ENCODE measurements around the gene OR7A10. TPM values are rescaled to one million over a fixed set of nuclear protein-coding genes. Genes with fewer than 3 reads are reported as not detected.

Gene OR7A10
- not detected in 5 replicates for total RNA-seq (2022; extraction: Qiagen RNA extraction; ENCODE audit: low read depth)

GRCh38 chr19:14848822-14849221, at the start of gene OR7A10:
TSS of gene OR7A10 (minus strand) at chr19:14848922. CDS start at chr19:14841877, 7,045 bp downstream.

DNA sequence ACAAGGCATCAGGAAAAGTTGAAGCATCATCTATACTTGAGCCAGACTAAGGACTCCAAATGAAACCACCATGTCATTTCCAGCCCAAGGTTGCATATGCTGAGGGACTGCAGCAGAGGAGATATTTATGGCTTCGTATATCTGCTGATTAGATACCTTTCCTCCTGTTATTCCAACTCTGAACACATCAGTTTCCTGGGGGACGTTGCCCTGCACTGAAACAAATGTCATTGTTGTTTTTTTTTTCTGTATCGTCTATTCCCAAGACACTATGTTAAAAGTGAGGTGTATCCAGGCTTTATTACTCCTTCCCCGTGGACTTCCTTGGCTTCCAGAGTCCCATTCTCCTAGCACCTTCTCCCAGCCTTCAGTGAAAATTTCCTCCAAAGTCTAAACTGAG, 37.3 kb upstream of the OR7A10 start, which contains the start of gene OR7A17:
TSS of gene OR7A17 (minus strand) at position 101 of the 400 bp plus-strand sequence. CDS start 4,777 bp downstream, outside the sequence.

DNA sequence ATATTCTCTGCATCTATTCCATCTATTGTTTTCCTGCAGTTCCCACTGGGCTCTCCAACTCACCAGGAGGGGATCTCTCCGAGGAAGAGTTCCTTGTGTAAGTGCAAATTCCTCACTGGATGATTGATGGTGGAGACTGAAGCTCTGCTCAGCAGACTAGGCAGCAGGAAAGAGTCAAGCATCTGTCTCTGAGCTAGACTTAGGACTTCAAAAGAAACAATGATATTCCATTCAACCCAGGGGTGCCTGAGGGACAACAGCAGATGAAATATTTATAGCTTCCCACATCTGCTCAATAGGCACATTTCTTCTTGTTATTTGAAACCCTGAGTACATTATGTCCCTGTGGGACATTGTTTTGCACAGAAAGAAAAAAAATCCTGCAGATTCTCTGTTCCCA, 13.7 kb downstream of the OR7A10 start, which contains the start of the genes OR7A5 and OR7C1:
TSS of gene OR7A5 (minus strand) at position 175 of the 400 bp plus-strand sequence. CDS start 6,944 bp downstream, outside the sequence.
TSS of gene OR7C1 (minus strand) at position 175 of the 400 bp plus-strand sequence. CDS start 35,049 bp downstream, outside the sequence.

Other genes starting within 250 kb of the OR7A10 start
- not detected in 5 replicates for gene ADGRE3, start 174.1 kb downstream of the OR7A10 start, total RNA-seq (2022; extraction: Qiagen RNA extraction; ENCODE audit: low read depth)
- 2.0 to 3.7 TPM (median 3.2 TPM) in 5 replicates for gene ZNF333, start 158.9 kb downstream of the OR7A10 start, total RNA-seq (2022; extraction: Qiagen RNA extraction; ENCODE audit: low read depth)
- gene ADGRE2, start 70.4 kb downstream of the OR7A10 start, total RNA-seq (2022; extraction: Qiagen RNA extraction; ENCODE audit: low read depth) = 0.42 to 0.76 TPM (median 0.59 TPM) in 5 replicates
- not detected in 5 replicates for gene OR7A5, start 13.7 kb downstream of the OR7A10 start, total RNA-seq (2022; extraction: Qiagen RNA extraction; ENCODE audit: low read depth)
- not detected in 5 replicates for gene OR7C1, start 13.7 kb downstream of the OR7A10 start, total RNA-seq (2022; extraction: Qiagen RNA extraction; ENCODE audit: low read depth)
- not detected in 5 replicates for gene OR7A17, start 37.2 kb upstream of the OR7A10 start, total RNA-seq (2022; extraction: Qiagen RNA extraction; ENCODE audit: low read depth)
- not detected in 5 replicates for gene OR7C2, start 92.6 kb upstream of the OR7A10 start, total RNA-seq (2022; extraction: Qiagen RNA extraction; ENCODE audit: low read depth)
- gene SLC1A6, start 130.9 kb upstream of the OR7A10 start, total RNA-seq (2022; extraction: Qiagen RNA extraction; ENCODE audit: low read depth) = not detected in 5 replicates
- not detected in 5 replicates for gene CASP14, start 200.6 kb upstream of the OR7A10 start, total RNA-seq (2022; extraction: Qiagen RNA extraction; ENCODE audit: low read depth)
- gene OR1I1, start 233.3 kb upstream of the OR7A10 start, total RNA-seq (2022; extraction: Qiagen RNA extraction; ENCODE audit: low read depth) = not detected in 5 replicates